Measurements from ENCODE around the gene FFAR1. TPM values are rescaled to one million over a fixed set of nuclear protein-coding genes. Genes with fewer than 3 reads are reported as not detected.
"Not testable (repeated sequence)": the region's sequence is repeated elsewhere in the genome, so short reads cannot be mapped to it uniquely, and the experiment has no call there.

FFAR1 gene
- total RNA-seq, 1 experiment from 2014 or later, result not detected

DNA sequence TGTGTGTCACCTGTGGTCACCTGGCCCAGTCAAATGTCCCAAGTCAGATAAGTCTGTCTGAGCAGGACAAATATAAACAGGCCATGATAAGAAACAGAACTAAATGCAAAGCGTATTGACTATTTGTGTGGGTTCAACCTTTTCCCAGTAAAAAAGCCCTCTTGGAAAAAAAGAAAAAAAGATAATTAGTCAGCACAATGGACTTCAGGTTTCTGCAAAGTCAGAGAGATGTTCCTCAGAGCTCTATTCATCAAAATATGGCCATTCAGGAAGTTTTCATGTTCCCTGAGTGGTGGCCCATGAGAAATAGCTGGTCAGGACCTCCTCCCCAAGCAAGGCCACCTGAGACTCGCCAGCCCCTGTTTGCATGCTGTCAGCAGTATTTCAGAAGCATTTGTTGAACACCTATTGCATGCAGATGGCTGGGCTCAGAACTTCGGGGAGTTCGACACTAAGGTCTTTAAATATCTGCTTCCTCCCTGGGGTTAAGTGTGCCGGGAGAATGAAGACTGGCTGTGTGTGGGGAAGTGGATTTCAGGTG is 13.2 kb downstream of the FFAR1 start:
- DNase-seq (ENCODE audit: low read depth), result no peak

DNA sequence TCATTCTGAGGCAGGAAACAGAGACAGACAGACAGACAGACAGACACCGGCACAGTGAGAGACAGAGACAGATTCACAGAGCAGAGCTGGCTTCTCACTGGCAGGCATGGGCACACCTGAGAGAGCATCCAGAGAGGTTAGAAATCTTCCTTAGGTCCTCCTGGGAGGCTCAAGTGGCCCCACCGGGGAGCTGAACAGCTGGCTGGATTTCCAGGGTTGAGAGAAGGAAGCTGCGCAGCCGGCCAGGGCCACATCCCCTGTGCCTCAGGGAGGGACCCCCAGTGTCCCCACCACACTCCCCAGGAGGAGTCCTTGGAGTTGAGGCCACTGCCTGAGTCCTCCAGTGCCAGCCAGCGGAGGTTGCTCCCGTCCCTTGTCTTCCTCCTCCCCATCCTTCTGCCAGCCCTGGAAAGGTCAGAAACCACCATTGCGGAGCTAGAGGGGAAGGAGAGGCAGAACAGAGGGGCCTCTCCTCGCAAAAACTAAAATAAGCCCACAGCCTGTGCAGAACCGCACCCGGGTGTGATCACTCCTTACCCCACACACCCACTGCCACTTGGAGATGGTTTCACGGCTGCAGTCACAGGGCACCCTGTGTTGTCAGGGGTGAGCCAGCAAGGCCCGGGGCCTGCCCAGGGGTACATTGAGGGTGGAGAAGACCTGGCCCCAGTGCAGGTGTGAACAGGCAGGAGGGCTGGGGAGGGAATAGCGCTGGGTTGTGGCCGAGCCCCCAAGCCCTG is 14.7 kb downstream of the FFAR1 start:
- DNase-seq (ENCODE audit: low read depth), result no peak

DNA sequence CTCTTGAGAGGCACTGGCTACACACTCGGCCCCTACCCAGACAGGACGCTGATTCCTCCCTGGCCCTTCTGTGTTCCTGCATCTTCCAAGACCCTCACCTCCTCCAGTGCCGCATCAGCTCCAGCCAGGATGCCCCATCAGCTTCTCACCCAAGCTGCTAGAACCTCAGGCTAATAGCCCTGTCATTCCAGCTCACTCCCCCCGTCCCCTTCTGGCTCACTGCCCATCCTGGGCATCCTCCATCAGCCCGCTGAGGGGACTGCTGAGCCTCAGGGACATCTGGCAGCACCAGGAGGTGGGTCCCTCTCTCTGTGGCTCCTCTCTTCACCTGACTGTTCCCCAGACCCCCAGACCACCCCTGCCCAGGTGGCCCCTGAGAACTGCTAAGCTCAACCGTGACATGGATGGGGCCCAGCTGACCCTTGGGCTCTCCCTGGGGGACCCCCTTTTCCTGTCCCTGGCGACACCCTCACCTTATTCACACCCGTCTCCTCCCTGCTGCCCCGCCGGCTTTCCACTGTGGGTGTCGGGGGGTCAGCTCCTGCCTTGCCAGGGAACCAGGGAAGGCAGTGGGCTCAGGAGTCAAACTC is 15.4 kb downstream of the FFAR1 start:
- no peak for DNase-seq (ENCODE audit: low read depth)

DNA sequence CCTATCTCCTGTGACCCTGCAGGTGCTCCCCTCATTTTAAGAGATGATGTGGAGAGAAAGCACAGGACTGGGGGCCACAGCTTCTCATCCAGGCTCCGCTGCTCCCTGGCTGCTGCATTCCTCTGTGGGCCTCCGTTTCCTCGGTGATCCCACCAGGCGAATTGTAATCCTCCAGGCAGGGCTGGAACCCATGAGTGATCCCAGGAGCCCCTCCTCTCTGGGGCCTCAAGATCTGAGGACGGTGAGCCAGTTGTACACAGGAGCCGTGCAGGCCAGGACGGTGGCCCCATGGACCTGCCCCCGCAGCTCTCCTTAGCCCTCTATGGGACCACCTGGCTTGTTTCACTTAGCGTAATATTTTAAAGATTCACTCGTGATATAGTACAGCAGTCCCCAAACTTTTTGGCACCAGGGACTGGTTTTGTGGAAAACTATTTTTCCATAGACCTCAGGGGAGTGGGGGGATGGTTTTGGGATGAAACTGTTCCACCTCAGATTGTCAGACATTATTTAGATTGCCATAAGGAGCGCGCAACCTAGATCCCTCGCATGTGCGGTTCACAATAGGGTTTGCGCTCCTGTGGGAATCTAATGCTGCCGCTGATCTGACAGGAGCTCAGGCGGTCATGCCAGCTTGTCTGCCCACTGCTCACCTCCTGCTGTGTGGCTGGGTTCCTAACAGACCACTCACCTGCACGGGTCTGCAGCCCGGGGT is 16.2 kb downstream of the FFAR1 start:
- DNase-seq (ENCODE audit: low read depth), result no peak

DNA sequence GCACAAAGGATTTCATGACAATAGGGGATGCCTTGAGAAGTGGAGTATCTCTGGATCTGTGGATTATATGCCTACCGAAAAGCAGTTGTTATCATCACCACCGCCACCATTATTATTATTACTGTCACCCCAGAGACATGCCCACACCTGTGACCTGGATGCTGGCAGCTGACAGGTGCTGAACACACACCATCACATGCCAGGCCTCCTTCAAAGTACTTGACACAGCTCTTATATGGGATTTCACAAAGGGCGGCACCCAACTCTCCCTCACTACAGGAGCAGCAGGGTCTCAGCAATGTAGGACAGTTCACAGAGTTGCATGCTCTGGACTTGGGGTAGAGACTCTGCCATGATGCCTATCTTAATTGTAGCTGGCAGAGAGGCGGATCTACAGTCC is 17.6 kb downstream of the FFAR1 start:
- DNase-seq (ENCODE audit: low read depth), result no peak

DNA sequence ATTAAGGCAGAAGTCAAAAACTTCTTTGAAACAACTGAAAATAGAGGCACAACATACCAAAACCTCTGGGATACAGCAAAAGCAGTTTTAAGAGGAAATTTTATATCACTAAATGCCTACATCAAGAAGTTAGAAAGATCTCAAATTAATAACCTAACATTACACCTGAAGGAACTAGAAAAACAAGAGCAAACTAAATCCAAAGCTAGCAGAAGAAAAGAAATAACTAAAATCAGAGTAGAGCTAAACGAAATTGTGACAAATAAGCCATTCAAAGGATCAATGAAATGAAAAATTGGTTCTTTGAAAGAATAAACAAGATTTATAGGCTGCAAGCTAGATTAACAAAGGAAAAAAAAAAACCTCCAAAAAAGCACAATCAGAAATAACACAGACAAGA is 20.7 kb downstream of the FFAR1 start:
- DNase-seq (ENCODE audit: low read depth), result no peak

DNA sequence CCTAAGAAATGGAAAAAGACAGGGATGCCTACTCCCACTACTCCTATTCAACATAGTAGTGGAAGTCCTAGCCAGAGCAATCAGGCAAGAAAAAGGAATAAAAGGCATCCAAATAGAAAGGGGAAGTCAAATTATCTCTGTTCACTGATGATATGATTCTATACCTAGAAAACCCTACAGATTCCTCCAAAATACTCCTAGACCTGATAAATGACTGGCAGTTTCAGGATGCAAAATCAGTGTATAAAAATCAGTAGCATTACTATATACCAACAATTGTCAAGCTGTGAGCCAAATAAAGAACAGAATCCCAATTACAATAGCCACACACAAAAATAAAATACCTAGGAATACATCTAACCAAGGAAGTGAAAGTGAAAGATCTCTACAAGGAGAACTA is 21.8 kb downstream of the FFAR1 start:
- DNase-seq (ENCODE audit: low read depth), result no peak

DNA sequence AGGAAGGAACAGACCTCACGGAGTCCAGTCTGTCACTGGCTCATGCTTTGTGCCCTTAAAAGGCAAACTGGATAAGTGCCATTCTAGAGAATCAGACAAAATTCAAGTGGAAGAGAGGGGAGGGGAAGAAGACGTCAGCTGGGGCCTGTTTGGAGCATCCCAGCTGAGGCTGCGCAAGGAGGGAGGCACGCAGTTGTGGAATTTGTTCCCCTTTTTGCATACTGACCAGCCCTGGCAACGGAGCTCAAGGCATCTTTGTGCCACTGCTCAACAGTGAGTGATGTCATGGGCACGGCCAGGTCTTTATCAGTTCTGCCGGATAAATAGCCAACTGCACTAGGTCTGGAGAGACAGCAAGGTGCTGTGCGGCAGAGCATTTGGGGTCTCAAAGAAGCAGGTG is 23.0 kb downstream of the FFAR1 start, which contains the start of gene GPR42:
Gene GPR42, plus strand, starts transcription at position 347 of the 400 bp plus-strand sequence. CDS start 292 bp downstream, outside the sequence.
- no peak for DNase-seq (ENCODE audit: low read depth)

DNA sequence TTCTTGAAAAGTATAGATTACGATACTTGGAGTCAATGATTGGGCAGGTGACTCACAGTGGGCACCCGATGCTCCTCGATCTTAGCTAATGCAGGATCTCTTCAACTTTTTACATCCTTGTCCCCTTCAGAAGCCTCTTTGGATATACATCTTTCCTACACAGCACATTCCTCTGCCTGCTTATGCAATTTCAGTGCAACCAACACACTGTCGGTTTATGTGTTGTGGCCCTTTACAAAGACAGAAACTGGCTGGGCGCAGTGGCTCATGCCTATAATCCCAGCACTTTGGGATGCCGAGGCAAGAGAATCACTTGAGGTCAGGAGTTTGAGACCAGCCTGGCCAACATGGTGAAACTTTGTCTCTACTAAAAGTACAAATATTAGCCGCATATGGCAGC is 25.8 kb downstream of the FFAR1 start:
- DNase-seq (ENCODE audit: low read depth), result no peak

DNA sequence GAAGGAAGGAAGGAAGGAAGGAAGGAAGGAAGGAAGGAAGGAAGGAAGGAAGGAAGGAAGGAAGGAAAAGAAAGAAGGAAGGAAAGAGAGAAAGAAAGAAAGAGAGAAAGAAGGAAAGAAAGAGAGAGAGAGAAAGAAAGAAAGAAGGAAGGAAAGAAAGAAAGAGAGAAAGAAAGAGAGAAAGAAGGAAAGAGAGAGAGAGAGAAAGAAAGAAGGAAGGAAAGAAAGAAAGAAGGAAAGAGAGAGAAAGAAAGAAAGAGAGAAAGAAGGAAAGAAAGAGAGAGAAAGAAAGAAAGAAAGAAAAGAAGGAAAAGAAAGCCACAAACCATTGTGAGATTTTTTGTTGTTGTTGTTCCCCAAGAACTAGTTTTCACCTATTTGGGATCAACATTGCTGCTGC is 26.3 kb downstream of the FFAR1 start:
- not testable (repeated sequence) for DNase-seq (ENCODE audit: low read depth)

DNA sequence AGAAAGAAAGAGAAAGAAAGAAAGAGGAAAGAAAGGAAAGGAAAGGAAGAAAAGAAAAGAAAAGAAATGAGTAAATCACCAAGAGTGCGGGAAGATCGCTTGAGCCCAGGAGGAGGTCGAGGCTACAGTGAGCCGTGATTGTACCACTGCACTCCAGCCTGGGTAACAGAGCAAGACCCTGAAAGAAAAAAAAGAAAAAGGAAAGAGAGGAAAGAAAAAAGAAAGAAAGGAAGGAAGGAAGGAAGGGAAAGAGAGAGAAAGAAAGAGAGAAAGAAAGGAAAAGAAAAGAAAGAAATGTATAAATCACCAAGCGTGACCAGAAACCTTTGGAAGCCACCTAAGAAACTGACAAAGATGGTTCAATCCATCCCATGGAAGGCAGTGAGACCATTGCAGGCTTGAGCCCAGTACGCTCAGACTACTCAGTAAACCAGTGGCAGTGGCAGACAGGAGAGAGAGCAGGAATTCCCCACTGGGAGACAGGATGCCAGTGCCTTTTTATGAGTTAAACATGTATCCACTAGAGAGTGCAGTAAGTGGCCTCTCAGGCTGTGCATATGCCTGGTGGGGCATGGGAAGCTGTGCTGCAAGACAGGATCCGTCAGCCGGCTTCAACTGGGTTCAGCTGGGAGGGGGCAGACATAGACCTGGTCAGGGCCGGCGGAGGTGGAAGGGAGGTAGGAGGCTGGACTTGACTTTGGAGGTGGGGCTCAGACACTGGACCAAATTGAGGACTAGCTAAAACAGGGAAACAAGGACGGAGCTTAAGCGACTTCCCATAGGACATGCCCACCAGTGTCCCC is 28.0 kb downstream of the FFAR1 start:
- DNase-seq (ENCODE audit: low read depth), result no peak

DNA sequence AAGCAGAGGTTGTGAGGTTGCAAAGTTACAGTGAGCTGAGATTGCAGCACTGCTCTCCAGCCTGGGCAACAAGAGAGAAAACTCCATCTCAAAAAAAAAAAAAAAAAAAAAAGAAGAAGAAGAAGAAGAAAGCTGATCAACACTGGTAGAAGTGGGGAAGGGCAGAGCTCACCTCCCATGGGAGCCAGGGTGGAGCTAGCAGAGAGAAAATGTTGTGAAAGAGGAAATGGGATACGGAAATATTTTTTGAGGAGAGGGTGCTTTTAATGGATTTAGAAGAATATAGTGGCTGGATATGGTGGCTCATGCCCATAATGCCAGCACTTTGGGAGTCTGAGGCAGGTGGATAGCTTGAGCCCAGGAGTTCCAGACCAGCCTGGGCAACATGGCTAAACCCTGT is 30.0 kb downstream of the FFAR1 start:
- no peak for DNase-seq (ENCODE audit: low read depth)

DNA sequence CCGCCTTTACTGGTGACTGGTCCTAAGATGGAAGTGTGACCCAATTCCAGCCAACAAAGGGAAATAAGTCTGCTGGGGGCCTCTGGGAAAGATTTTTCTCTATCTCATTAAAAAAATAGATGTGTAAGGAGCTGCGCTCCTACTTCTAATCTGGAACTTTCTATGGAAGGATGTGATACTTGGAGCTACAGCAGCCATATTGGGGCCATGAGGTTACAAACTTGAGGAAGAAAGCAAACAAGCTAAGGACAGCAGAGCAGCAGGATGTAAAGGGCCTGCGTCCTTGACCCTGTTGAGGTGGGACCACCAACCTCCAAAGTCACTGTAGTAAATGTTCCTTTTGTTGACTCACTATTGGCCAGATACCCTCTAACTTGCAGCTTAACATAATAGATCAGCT is 30.7 kb downstream of the FFAR1 start:
- DNase-seq (ENCODE audit: low read depth), result no peak

DNA sequence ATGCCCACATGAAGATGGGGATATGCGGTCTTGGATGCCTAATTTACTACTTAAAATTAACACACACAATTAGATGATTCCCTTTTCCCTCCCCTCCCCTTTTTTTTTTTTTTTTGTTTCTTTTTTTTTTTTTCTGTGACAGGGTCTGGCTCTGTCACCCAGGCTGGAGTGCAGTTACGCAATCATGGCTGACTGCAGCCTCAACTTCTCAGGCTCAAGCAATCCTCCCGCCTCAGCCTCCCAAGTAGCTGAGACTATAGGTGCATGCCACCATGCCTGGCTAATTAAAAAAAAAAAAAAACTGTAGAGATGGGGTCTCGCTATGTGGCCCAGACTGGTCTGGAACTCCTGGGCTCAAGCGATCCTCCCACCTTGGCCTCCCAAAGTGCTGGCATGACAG is 31.8 kb downstream of the FFAR1 start:
- DNase-seq (ENCODE audit: low read depth), result not testable (repeated sequence)

DNA sequence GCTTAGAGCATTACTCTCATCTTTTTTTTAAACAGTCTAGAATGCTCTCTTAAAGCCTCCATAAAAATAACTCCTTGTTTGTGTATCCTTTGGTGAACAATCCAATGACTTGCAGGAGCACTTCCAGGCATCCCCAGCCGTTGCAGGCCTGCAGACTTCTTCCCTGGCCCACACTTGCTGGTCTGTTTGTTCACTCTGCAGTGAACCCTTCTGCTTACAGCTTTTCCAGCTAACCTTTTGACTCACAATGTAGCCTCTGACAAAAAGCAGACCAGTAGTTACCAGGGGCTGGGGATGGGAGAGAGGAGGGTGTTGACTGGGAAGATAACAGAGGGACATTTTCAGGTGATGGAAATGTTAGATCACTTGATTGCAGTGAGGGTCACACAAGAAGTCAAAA is 32.3 kb downstream of the FFAR1 start:
- DNase-seq (ENCODE audit: low read depth), result no peak

DNA sequence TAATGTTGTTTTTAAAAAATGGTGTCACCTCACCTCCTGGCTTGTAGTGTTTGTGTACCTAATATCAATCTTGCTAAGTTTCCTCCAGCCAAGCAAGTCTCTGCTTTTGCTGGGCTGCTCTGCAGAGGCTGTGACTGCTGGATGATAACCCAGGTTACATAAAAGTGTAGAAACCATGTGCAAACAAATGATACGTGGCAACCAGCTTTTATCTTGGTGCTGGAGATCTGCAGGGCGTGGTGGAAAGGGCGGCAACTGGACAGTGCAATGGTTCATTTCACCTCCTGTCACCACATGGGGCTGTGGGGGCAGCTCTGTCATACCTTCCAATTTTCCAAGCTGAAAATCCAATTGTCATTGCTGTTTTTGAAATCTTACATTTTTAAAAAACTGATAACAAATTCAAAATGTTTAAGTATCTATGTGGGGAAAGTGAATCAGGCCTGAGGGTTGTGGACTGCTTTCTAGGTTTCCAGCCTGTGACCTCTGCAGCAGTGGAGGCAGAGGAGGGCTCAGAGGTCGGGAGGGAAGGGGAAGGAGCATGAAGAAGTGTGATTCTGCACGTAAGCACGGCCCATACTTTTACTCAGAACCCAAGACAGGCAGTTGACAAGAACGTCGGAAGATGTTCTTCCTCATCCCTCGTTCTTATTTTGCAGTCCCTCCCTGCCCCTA is 32.9 kb downstream of the FFAR1 start:
- no peak for DNase-seq (ENCODE audit: low read depth)

DNA sequence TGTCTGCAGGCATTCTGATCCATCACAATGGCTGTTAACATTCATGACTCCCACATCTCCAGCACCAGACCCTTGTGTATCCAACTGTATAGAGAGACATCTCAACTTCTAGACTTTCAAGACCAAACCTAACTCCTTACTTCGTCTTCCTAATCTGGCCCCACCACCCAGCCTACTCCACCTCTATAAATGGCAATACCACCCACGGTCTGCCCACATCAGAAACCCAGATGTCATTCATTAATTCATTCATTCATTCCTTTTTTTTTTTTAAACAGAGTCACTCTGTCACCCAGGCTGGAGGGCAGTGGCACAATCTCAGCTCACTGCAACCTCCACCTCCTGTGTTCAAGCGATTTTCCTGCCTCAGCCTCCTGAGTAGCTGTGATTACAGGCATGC is 33.6 kb downstream of the FFAR1 start:
- no peak for DNase-seq (ENCODE audit: low read depth)

DNA sequence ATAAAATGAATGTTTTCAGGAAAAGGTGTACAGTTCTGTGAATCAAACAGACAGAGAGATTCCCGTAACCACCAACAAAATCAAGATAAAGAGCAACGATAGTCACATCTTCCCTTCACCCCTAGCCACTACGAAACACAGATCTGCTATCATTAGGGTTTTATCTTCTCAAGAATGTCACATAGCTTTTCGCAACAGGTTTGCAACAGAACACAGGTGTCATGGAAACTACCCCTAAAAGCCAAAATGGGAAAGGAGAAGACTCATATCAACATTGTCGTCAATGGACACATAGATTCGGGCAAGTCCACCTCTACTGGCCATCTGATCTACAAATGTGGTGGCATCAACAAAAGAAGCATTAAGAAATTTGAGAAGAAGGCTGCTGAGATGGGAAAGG is 34.2 kb downstream of the FFAR1 start:
- no peak for DNase-seq (ENCODE audit: low read depth)

DNA sequence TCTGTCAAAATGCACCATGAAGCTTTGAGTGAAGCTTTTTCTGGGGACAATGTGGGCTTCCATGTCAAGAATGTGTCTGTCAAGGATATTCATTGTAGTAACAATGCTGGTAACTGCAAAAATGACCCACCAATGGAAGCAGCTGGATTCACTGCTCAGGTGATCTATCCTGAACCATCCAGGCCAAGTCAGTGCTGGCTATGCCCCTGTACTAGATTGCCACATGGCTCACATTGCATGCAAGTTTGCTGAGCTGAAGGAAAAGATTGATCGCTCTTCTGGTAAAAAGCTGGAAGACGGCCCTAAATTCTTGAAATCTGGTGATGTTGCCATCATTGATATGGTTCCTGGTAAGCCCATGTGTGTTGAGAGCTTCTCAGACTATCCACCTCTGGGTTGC is 35.8 kb downstream of the FFAR1 start:
- no peak for DNase-seq (ENCODE audit: low read depth)

DNA sequence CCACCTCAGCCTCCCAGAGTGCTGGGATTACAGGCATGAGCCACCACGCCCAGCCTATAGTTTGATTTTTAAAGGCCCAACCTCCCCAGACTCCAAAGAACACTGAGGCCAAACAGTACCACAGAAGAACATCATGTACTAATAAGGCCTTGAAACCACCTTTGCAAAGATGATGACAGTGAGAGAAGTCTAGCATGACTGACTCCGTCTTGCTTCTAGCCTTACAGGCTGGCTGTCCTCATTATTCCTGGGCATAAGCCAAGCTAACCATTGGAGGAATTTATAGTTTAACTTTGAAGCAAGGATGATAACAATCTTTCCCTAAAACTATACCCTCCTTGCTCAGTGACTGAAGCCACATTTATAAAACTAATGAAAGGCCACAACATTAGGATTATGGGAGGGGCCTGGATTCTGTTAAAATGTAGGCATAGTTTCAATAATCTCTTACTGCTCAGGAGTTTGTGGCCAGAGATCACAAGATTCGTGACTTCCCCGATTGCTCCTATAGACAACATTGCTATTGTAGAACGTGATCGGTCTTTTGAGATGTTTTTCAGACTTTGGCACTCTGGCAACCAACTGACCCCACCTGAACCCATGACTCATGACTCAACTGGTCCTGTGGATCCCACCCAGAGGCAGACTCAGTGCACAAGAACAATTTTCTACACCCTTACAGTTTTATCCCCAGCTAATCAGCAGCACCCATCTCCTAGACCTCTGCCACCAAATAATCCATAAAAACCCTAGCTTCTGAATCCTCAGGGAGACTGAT is 40.8 kb downstream of the FFAR1 start:
- DNase-seq (ENCODE audit: low read depth), result no peak
